A673 (cell line): ENCODE measurements around the gene NOC4L.

Experiments
- EZH2 ChIP-seq: fragments of 200-600 bp; sonication (generic); IDR thresholded peaks from 2 replicates; pipeline ENCODE4 v1.6.1; 2017; ENCODE audit warnings: borderline replicate concordance, low read depth, mild to moderate bottlenecking, mixed read lengths, antibody characterized with exemption, low read length; ENCODE audit not compliant: poor library complexity, severe bottlenecking
- TF ChIP-seq, protein P1 (sequence below): fragments of 300-800, 200-600 bp; sonication (generic); conservative IDR thresholded peaks from 2 replicates; pipeline ENCODE4 v1.5.1; 2017; ENCODE audit warnings: low read depth, mild to moderate bottlenecking, antibody characterized with exemption, low read length, moderate library complexity, mixed read lengths

DNA sequence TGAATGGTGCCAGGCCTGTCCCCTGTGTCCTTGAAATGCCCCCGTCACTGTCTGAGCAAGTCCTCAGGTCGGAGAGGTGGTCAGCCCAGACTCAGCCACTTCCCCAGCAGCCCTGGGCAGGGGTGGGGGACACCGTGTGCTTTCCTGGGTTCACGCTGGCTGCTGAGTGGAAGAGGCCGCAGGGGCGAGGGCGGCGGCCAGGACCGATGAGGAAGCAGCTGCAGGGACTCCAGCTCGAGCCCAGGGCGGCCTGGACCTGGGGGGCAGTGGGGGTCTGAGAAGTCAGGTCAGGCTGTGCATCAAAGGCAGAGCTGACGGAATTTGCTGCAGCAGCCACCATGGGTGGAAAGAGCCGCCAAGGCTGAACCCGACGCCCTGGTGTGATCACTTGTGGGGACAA is 28.4 kb downstream of the NOC4L start:
- TF ChIP-seq, protein P1, sequence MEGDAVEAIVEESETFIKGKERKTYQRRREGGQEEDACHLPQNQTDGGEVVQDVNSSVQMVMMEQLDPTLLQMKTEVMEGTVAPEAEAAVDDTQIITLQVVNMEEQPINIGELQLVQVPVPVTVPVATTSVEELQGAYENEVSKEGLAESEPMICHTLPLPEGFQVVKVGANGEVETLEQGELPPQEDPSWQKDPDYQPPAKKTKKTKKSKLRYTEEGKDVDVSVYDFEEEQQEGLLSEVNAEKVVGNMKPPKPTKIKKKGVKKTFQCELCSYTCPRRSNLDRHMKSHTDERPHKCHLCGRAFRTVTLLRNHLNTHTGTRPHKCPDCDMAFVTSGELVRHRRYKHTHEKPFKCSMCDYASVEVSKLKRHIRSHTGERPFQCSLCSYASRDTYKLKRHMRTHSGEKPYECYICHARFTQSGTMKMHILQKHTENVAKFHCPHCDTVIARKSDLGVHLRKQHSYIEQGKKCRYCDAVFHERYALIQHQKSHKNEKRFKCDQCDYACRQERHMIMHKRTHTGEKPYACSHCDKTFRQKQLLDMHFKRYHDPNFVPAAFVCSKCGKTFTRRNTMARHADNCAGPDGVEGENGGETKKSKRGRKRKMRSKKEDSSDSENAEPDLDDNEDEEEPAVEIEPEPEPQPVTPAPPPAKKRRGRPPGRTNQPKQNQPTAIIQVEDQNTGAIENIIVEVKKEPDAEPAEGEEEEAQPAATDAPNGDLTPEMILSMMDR = no peak
- no peak for TF ChIP-seq EZH2
